A549 (cell line): ENCODE results near the gene NEGR1. TPM values are rescaled to one million over a fixed set of nuclear protein-coding genes. Genes with fewer than 3 reads are reported as not detected.

Experiments used
- ATAC-seq, 2 experiments: fragments of 200-7000 bp in 1 of 2; fragments of >200 bp in 1 of 2; cut with Nextera tagmentation in 1 of 2; cut with Tn5 transposase in 1 of 2; 3 replicates each; pipeline versions ENCODE4 v1.8.0 to v1.9.1; 2018 to 2020; ENCODE audit warnings: mild to moderate bottlenecking in 1 of 2, moderate library complexity in 1 of 2
- CTCF ChIA-PET: fragments of 300-600 bp; sonication (Branson Sonifier 250); formaldehyde crosslinking; extraction: SDS; loops from one replicate; lab custom pipeline; 2021; ENCODE audit warnings: antibody characterized with exemption, inconsistent platforms; lab: Yijun Ruan, JAX
- POLR2A ChIA-PET: fragments of 350-600 bp; formaldehyde crosslinking; extraction: SDS; loops from one replicate; lab custom pipeline; 2021; ENCODE audit warnings: antibody characterized with exemption, inconsistent platforms; lab: Yijun Ruan, JAX
- DNase-seq, 2 experiments: peaks; one replicate each; pipeline versions ENCODE4 v3.0.0 to v3.0.0-alpha.2; 2011 to 2016; ENCODE audit warnings: low read depth in 1 of 2, low spot score in 1 of 2
- FAIRE-seq: peaks from 2 replicates; lab custom pipeline; 2011; peaks lifted over from hg19 to GRCh38; lab: Jason Lieb, UNC
- H3K27ac ChIP-seq, 2 experiments: fragments of >200 bp; sonication (Bioruptor Twin); formaldehyde crosslinking; 3 replicates each; pipeline ENCODE4 v1.5.1; 2016 to 2017
- H3K4me1 ChIP-seq: fragments of >200 bp; sonication (Bioruptor Twin); formaldehyde crosslinking; 3 replicates; pipeline ENCODE4 v1.6.1; 2016
- H3K4me2 ChIP-seq: fragments of >200 bp; sonication (Bioruptor Twin); formaldehyde crosslinking; 3 replicates; pipeline ENCODE4 v1.6.1; 2016
- H3K4me3 ChIP-seq: fragments of >200 bp; sonication (Bioruptor Twin); formaldehyde crosslinking; 3 replicates; pipeline ENCODE4 v1.5.1; 2016
- H3K9me3 ChIP-seq: fragments of >200 bp; sonication (Bioruptor Twin); formaldehyde crosslinking; 3 replicates; pipeline ENCODE4 v1.6.1; 2016
- CEBPB ChIP-seq, 2 experiments: fragments of >200 bp in 1 of 2; sonication (Bioruptor Twin) in 1 of 2; formaldehyde crosslinking in 1 of 2; IDR thresholded peaks; 2 replicates each; pipeline ENCODE4 v1.6.1; 2012 to 2016
- EHMT2 ChIP-seq: fragments of 200-600 bp; sonication (generic); IDR thresholded peaks from 2 replicates; pipeline ENCODE4 v1.6.1; 2016; ENCODE audit warnings: antibody characterized with exemption, low read depth, mild to moderate bottlenecking, moderate library complexity
- FOSB ChIP-seq: fragments of 250-450 bp; sonication (Bioruptor Pico); IDR thresholded peaks from 2 replicates; pipeline ENCODE4 v1.5.0; 2020; ENCODE audit warnings: mild to moderate bottlenecking, moderate library complexity
- JUNB ChIP-seq: fragments of >200 bp; sonication (Bioruptor Twin); formaldehyde crosslinking; IDR thresholded peaks from 2 replicates; pipeline ENCODE4 v1.6.1; 2016
- KDM1A ChIP-seq: fragments of 200-600 bp; sonication (generic); IDR thresholded peaks from 2 replicates; pipeline ENCODE4 v1.6.1; 2016; ENCODE audit warnings: low read depth, mild to moderate bottlenecking
- MAFK ChIP-seq: fragments of 450-650 bp; IDR thresholded peaks from 2 replicates; pipeline ENCODE4 v1.6.1; 2014; ENCODE audit not compliant: partially characterized antibody
- NFE2L2 ChIP-seq: fragments of 150-350 bp; conservative IDR thresholded peaks from 2 replicates; pipeline ENCODE4 v1.6.1; 2014; ENCODE audit warnings: low read length
- NR3C1 ChIP-seq: fragments of >200 bp; sonication (Bioruptor Twin); formaldehyde crosslinking; IDR thresholded peaks from 3 replicates; pipeline ENCODE4 v1.6.1; 2017
- RARB ChIP-seq: fragments of 250-450 bp; sonication (Bioruptor Pico); IDR thresholded peaks from 2 replicates; pipeline ENCODE4 v1.8.0; 2021; ENCODE audit warnings: mild to moderate bottlenecking, moderate library complexity
- RNF2 ChIP-seq: fragments of 200-600 bp; sonication (generic); IDR thresholded peaks from 2 replicates; pipeline ENCODE4 v1.6.1; 2016; ENCODE audit warnings: low read depth, mild to moderate bottlenecking, antibody characterized with exemption, moderate library complexity, borderline replicate concordance
- SREBF2 ChIP-seq: fragments of 450-650 bp; IDR thresholded peaks from 2 replicates; pipeline ENCODE4 v1.6.1; 2014; ENCODE audit warnings: mild to moderate bottlenecking, moderate library complexity
- ZFP36 ChIP-seq: fragments of 450-650 bp; IDR thresholded peaks from 2 replicates; pipeline ENCODE4 v1.6.1; 2014; ENCODE audit warnings: borderline replicate concordance; ENCODE audit not compliant: partially characterized antibody
- ZNF302 ChIP-seq: fragments of 250-450 bp; sonication (Bioruptor Pico); IDR thresholded peaks from 2 replicates; pipeline ENCODE4 v1.9.0; 2021; ENCODE audit warnings: inconsistent platforms, mild to moderate bottlenecking, moderate library complexity
- WGBS: methylation state at CpG from one replicate; pipeline ENCODE4 v1.1.6; 2017; ENCODE audit errors: missing lambda C conversion rate; 5-methylcytosine and 5-hydroxymethylcytosine counted together
- polyA plus RNA-seq, 4 experiments: library from polyadenylated mRNA; depleted of rRNA in 3 of 4; stranded (reverse); fragments of >200 nt; fragmentation: RNase III in 1 of 4; extraction: RNeasy Plus Mini Kit Qiagen cat#74134 plus additional on column Dnase treatment in 1 of 4; gene quantifications; 2 replicates in 3 of 4; 3 replicates in 1 of 4; pipeline ENCODE4 v1.2.3, GENCODE V29; 2011 to 2017
- TF ChIP-seq, protein P1 (sequence below): fragments of 200-600 bp; sonication (generic); IDR thresholded peaks from 2 replicates; pipeline ENCODE4 v1.6.1; 2016; ENCODE audit warnings: antibody characterized with exemption, mild to moderate bottlenecking, moderate library complexity
- TF ChIP-seq, protein P2 (sequence below): fragments of 250-450 bp; sonication (Bioruptor Pico); IDR thresholded peaks from 2 replicates; pipeline ENCODE4 v1.5.0; 2021; ENCODE audit warnings: mild to moderate bottlenecking, moderate library complexity, borderline replicate concordance
- TF ChIP-seq, protein P3 (sequence below): fragments of 150-350 bp; IDR thresholded peaks from 2 replicates; pipeline ENCODE4 v1.6.1; 2014; ENCODE audit warnings: low read depth, mild to moderate bottlenecking, low read length
- TF ChIP-seq, protein P4 (sequence below): IDR thresholded peaks from 2 replicates; pipeline ENCODE4 v1.6.1; 2012; ENCODE audit warnings: low read depth, borderline replicate concordance
- TF ChIP-seq, protein P5 (sequence below): IDR thresholded peaks from 2 replicates; pipeline ENCODE4 v1.6.1; 2012

Gene NEGR1
- polyA plus RNA-seq, 2 of the 4 experiments (the other 2 are of a cell fraction) = not detected

DNA sequence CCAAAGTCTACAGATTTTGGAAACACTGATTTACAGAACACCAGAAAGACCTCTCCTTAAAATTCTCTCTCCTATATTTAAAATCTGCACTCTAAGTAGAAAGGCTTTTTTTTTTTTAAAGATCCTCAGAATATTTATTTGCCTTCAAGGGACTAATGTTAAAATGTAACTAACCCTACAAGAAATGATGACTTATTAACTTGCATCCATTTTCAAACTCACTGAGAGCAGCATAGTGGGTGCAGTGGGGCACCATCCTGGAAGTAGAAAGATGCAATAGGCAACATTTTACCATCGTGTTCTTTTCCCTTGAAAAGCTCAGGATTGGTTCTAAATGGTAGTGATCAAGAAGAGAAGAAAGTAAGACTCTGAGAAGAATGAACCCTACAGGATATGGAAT lies 498.1 kb downstream of the NEGR1 start:
- Histone ChIP-seq H3K4me1 (no peaks in the 10 kb centered on the region), H3K4me3 (no peak overlapping the region), H3K27ac (no peak overlapping the region), H3K4me2 (no peak overlapping the region), H3K9me3 (no peaks in the 10 kb centered on the region; the same call in 2 of the 3 replicates)
- TF ChIP-seq, protein P1, sequence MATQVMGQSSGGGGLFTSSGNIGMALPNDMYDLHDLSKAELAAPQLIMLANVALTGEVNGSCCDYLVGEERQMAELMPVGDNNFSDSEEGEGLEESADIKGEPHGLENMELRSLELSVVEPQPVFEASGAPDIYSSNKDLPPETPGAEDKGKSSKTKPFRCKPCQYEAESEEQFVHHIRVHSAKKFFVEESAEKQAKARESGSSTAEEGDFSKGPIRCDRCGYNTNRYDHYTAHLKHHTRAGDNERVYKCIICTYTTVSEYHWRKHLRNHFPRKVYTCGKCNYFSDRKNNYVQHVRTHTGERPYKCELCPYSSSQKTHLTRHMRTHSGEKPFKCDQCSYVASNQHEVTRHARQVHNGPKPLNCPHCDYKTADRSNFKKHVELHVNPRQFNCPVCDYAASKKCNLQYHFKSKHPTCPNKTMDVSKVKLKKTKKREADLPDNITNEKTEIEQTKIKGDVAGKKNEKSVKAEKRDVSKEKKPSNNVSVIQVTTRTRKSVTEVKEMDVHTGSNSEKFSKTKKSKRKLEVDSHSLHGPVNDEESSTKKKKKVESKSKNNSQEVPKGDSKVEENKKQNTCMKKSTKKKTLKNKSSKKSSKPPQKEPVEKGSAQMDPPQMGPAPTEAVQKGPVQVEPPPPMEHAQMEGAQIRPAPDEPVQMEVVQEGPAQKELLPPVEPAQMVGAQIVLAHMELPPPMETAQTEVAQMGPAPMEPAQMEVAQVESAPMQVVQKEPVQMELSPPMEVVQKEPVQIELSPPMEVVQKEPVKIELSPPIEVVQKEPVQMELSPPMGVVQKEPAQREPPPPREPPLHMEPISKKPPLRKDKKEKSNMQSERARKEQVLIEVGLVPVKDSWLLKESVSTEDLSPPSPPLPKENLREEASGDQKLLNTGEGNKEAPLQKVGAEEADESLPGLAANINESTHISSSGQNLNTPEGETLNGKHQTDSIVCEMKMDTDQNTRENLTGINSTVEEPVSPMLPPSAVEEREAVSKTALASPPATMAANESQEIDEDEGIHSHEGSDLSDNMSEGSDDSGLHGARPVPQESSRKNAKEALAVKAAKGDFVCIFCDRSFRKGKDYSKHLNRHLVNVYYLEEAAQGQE = no peak
- no peak for TF ChIP-seq FOSB
- TF ChIP-seq KDM1A = no peak
- no peak for TF ChIP-seq SREBF2
- TF ChIP-seq, protein P2, sequence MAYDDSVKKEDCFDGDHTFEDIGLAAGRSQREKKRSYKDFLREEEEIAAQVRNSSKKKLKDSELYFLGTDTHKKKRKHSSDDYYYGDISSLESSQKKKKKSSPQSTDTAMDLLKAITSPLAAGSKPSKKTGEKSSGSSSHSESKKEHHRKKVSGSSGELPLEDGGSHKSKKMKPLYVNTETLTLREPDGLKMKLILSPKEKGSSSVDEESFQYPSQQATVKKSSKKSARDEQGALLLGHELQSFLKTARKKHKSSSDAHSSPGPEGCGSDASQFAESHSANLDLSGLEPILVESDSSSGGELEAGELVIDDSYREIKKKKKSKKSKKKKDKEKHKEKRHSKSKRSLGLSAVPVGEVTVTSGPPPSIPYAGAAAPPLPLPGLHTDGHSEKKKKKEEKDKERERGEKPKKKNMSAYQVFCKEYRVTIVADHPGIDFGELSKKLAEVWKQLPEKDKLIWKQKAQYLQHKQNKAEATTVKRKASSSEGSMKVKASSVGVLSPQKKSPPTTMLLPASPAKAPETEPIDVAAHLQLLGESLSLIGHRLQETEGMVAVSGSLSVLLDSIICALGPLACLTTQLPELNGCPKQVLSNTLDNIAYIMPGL (CRISPR knock-in tag) = no peak
- ATAC-seq = no peak
- 0% methylated on average over 1 of the region's 1 CpG for WGBS
- CTCF ChIA-PET = no interaction called here
- no peak for FAIRE-seq
- DNase-seq = no peak
- POLR2A ChIA-PET = no interaction called here

DNA sequence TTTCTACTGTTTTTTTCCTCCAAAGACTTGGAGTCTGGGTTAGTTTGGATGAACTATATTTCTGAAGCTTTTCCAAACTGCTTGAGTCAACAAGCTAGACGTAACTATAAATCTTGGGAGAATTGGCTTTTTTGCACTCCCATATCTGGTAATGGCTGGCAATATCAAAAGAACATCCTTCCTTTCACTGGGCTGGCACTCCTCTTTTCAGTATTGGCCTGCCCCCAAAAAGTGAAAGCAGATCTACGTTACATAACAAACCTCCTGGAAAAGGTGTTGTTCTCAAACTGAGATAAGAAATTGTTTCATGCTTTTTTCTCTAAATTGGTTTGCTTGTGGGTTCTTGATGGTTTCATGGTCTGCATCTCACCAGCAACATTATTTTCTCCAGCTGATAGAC lies 499.3 kb downstream of the NEGR1 start:
- Histone ChIP-seq H3K4me3 (no peak overlapping the region), H3K4me1 (no peaks in the 10 kb centered on the region), H3K4me2 (no peak overlapping the region), H3K9me3 (no peaks in the 10 kb centered on the region; the same call in 2 of the 3 replicates), H3K27ac (no peak overlapping the region)
- 40% methylated on average over 2 of the region's 2 CpGs for WGBS
- CTCF ChIA-PET = no interaction called here
- POLR2A ChIA-PET = no interaction called here
- FAIRE-seq (no peak), DNase-seq (no peak), ATAC-seq (no peak)
- TF ChIP-seq, protein P3, sequence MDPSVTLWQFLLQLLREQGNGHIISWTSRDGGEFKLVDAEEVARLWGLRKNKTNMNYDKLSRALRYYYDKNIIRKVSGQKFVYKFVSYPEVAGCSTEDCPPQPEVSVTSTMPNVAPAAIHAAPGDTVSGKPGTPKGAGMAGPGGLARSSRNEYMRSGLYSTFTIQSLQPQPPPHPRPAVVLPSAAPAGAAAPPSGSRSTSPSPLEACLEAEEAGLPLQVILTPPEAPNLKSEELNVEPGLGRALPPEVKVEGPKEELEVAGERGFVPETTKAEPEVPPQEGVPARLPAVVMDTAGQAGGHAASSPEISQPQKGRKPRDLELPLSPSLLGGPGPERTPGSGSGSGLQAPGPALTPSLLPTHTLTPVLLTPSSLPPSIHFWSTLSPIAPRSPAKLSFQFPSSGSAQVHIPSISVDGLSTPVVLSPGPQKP = no peak
- no peak for TF ChIP-seq EHMT2
- no peak for TF ChIP-seq RARB (CRISPR knock-in tag)
- no peak for TF ChIP-seq CEBPB (IDR thresholded peaks at IDR 0.05)
- TF ChIP-seq NFE2L2 = no peak
- TF ChIP-seq NR3C1 = no peak
- TF ChIP-seq ZFP36 = no peak
- TF ChIP-seq, protein P4, sequence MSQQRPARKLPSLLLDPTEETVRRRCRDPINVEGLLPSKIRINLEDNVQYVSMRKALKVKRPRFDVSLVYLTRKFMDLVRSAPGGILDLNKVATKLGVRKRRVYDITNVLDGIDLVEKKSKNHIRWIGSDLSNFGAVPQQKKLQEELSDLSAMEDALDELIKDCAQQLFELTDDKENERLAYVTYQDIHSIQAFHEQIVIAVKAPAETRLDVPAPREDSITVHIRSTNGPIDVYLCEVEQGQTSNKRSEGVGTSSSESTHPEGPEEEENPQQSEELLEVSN = no peak
- no peak for TF ChIP-seq RNF2
- TF ChIP-seq ZNF302 (CRISPR knock-in tag) = no peak
- TF ChIP-seq, protein P5, sequence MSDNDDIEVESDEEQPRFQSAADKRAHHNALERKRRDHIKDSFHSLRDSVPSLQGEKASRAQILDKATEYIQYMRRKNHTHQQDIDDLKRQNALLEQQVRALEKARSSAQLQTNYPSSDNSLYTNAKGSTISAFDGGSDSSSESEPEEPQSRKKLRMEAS = no peak

DNA sequence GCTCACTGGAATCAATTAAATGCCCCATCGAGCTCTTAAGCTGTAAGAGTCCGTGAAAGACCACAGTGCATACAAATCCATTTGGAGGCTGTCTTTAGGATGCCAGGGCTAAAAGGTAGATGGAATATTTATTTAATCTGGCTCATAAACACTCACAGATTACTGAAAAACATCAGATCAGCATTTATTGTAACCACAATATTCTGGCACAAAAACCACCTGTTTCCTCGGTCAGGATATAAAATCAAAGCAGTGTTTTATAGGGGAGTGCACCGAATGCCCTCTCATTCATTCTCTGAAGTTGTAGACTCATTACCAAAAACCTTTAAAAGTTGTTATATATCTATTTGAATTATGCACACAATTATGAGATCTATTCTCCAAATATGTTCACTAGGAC lies 500.9 kb downstream of the NEGR1 start:
- CTCF ChIA-PET = no interaction called here
- TF ChIP-seq JUNB (no peak), MAFK (peak; percentile 40)
- no peaks in the 10 kb centered on the region; the same call in 2 of the 3 replicates for H3K9me3 ChIP-seq
- WGBS = 14% methylated on average over 4 of the region's 4 CpGs
- DNase-seq = no peak
- H3K4me1 ChIP-seq = no peaks in the 10 kb centered on the region
- H3K27ac ChIP-seq = no peak overlapping the region
- ATAC-seq = no peak
- no peak overlapping the region for H3K4me2 ChIP-seq
- H3K4me3 ChIP-seq = no peak overlapping the region
- POLR2A ChIA-PET = no interaction called here
- FAIRE-seq = no peak
